Keratinocyte (primary cell): Measurements from ENCODE around the gene ZNF653.

ENCODE experiments used
- CTCF ChIP-seq, 3 experiments: IDR thresholded peaks in 1 of 3; conservative IDR thresholded peaks in 1 of 3; optimal IDR thresholded peaks in 1 of 3; 2 replicates in 2 of 3; 3 replicates in 1 of 3; pipeline versions ENCODE3 to v1.5.1; 2011; ENCODE audit warnings: low read length in 3 of 3, mild to moderate bottlenecking in 3 of 3, moderate library complexity in 2 of 3, control low read depth in 1 of 3, inconsistent platforms in 1 of 3; ENCODE audit not compliant: insufficient read depth in 2 of 3; ENCODE audit errors: extremely low read depth in 1 of 3
- EZH2 ChIP-seq: IDR thresholded peaks from one replicate; pipeline ENCODE4 v1.6.1; 2012; ENCODE audit warnings: inconsistent platforms, mild to moderate bottlenecking, low read length, moderate library complexity

DNA sequence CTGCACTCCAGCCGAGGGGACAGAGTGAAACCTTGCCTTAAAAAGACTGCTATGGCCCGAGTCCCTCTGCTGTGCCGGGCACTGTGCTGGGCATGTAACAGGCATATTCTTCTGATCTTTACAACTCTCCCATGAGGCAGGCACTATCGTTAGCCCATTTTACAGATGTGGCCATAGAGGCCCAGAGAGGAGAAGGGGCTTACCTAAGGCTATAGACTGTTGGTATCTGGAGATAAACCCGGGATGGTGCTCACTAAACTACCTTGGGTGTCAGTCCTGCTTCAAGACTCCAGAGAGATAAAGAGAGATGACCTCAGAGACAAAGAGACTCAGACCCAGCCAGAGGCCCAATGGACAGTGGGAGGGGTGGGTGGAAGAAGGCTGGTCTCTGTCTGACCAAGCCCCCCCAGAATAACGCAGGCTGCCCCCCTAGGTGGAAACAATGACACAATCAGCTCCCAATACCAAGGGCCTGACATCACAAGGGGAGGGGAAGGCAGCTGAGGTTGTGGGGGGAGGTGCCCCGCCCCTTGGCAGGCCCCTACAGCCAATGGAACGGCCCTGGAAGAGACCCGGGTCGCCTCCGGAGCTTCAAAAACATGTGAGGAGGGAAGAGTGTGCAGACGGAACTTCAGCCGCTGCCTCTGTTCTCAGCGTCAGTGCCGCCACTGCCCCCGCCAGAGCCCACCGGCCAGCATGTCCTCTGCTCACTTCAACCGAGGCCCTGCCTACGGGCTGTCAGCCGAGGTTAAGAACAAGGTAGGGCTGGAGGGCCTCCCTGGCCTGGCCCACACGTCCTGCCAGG lies 32.8 kb upstream of the ZNF653 start, which contains the start of gene CNN1:
- TF ChIP-seq CTCF (optimal IDR thresholded peaks at IDR 0.05 in 1 of 3, IDR thresholded peaks at IDR 0.05 in 1 of 3, conservative IDR thresholded peaks at IDR 0.05 in 1 of 3; ENCODE audit: extremely low read depth in 1 of 3, insufficient read depth in 2 of 3, low read length in 3 of 3): no peak
- TF ChIP-seq EZH2: no peak
